Left lobe of liver (tissue), 2 donors: ENCODE measurements around the gene TRIM8. TPM values are rescaled to one million over a fixed set of nuclear protein-coding genes. Genes with fewer than 3 reads are reported as not detected.
A peak's percentile ranks its signal among the peaks of the same experiment; 100 is the strongest.

Experiments used
- ATAC-seq: fragments of 200-7000 bp; cut with Tn5 transposase; one replicate; pipeline ENCODE4 v1.9.1; 2020; ENCODE audit warnings: mild to moderate bottlenecking, moderate library complexity
- DNase-seq: peaks from one replicate; pipeline ENCODE4 v3.0.0-alpha.2; 2020; ENCODE audit warnings: low spot score
- total RNA-seq: library from RNA; stranded (reverse); gene quantifications from one replicate; pipeline ENCODE4 v1.2.1, GENCODE V29; 2021
- donor health status: DM: no; HTN: no; CAD: no; lungs with moderate emphysema.
- donor health status: DM: no; HTN: yes; CAD: no.

TRIM8 gene
- total RNA-seq = 39.1 TPM

GRCh38 chr10:102644066-102644645 is at the start of gene TRIM8:
TRIM8 (plus strand) TSS chr10:102644479; CDS start chr10:102644618, 139 bp downstream.
- ATAC-seq = peak; percentile 40

GRCh38 chr10:102595293-102595692 is 49.0 kb upstream of the TRIM8 start:
- ATAC-seq = no peak
- DNase-seq = no peak

More at GRCh38 chr10:102644066-102644645, at the start of gene TRIM8:
- peak; percentile 79 for DNase-seq

GRCh38 chr10:102595897-102596296 is 48.4 kb upstream of the TRIM8 start:
- DNase-seq (no peak), ATAC-seq (no peak)

GRCh38 chr10:102596506-102596971 is 47.7 kb upstream of the TRIM8 start:
- ATAC-seq = peak; percentile 80
- DNase-seq = peak; percentile 68

GRCh38 chr10:102597131-102597991 is 46.9 kb upstream of the TRIM8 start:
- peak; percentile 83 for ATAC-seq
- peak; percentile 89 for DNase-seq

- ATAC-seq (no peak), DNase-seq (no peak)
These were observed 46.0 kb upstream of the TRIM8 start for GRCh38 chr10:102598243-102598642.

- ATAC-seq (peak; percentile 5), DNase-seq (peak; percentile 53)
These were observed 44.5 kb upstream of the TRIM8 start for GRCh38 chr10:102599565-102600327.

- DNase-seq (no peak), ATAC-seq (no peak)
These were observed 43.5 kb upstream of the TRIM8 start for GRCh38 chr10:102600816-102601215.

GRCh38 chr10:102601639-102602038 is 42.6 kb upstream of the TRIM8 start:
- ATAC-seq (no peak), DNase-seq (no peak)

GRCh38 chr10:102602272-102603045 is 41.8 kb upstream of the TRIM8 start:
- no peak for ATAC-seq
- DNase-seq = no peak

- ATAC-seq (no peak), DNase-seq (no peak)
These were observed 40.3 kb upstream of the TRIM8 start for GRCh38 chr10:102603946-102604345.

GRCh38 chr10:102604439-102604841 is 39.8 kb upstream of the TRIM8 start:
- no peak for ATAC-seq
- no peak for DNase-seq

GRCh38 chr10:102605712-102606111 is 38.6 kb upstream of the TRIM8 start:
- DNase-seq = no peak

GRCh38 chr10:102608487-102608886 is 35.8 kb upstream of the TRIM8 start:
- ATAC-seq = no peak
- DNase-seq = no peak

More at GRCh38 chr10:102605712-102606111, 38.6 kb upstream of the TRIM8 start:
- ATAC-seq = no peak

- no peak for DNase-seq
- ATAC-seq = no peak
These were observed 33.8 kb upstream of the TRIM8 start for GRCh38 chr10:102610441-102610887.

- DNase-seq (no peak), ATAC-seq (no peak)
These were observed 32.7 kb upstream of the TRIM8 start for GRCh38 chr10:102611514-102612087.

- DNase-seq (no peak), ATAC-seq (no peak)
These were observed 31.4 kb upstream of the TRIM8 start for GRCh38 chr10:102612964-102613275.

GRCh38 chr10:102613286-102613685 is 31.0 kb upstream of the TRIM8 start:
- DNase-seq (no peak), ATAC-seq (no peak)

GRCh38 chr10:102613785-102614184 is 30.5 kb upstream of the TRIM8 start:
- no peak for DNase-seq
- ATAC-seq = no peak

- no peak for DNase-seq
- no peak for ATAC-seq
These were observed 29.4 kb upstream of the TRIM8 start for GRCh38 chr10:102614888-102615287.
